ENCODE data around the gene PPFIA1.

DNA sequence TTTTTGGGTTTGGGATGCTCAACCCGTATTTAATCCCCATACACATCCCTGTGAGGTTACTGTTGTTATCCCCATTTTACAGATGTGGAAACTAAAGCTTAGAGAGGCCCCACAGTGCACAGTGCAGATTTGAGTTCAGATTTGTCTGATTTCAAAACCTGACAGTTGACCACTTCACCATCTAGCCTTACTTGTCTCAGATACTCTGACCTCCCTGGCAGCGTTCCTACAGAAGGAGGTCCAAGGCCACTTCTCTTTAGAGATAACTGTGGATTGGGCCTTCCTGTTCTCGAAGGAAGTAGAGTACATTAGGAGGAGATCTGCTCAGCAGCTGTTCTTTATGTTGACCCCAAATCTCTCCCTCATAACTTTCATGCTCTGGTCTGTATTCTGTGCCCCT is 81.2 kb downstream of the PPFIA1 start:
- TF ChIP-seq POLR2A (IDR thresholded peaks at IDR 0.05; ENCODE audit: low read length) (no peak), MAZ (IDR thresholded peaks at IDR 0.05; ENCODE audit: borderline replicate concordance, low read depth, low read length) (no peak)
- TF ChIP-seq, protein P1, sequence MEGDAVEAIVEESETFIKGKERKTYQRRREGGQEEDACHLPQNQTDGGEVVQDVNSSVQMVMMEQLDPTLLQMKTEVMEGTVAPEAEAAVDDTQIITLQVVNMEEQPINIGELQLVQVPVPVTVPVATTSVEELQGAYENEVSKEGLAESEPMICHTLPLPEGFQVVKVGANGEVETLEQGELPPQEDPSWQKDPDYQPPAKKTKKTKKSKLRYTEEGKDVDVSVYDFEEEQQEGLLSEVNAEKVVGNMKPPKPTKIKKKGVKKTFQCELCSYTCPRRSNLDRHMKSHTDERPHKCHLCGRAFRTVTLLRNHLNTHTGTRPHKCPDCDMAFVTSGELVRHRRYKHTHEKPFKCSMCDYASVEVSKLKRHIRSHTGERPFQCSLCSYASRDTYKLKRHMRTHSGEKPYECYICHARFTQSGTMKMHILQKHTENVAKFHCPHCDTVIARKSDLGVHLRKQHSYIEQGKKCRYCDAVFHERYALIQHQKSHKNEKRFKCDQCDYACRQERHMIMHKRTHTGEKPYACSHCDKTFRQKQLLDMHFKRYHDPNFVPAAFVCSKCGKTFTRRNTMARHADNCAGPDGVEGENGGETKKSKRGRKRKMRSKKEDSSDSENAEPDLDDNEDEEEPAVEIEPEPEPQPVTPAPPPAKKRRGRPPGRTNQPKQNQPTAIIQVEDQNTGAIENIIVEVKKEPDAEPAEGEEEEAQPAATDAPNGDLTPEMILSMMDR (IDR thresholded peaks at IDR 0.05): no peak
